GM12865 (cell line): ENCODE data around the gene LRRC2.

Experiments
- DNase-seq: peaks from one replicate; pipeline ENCODE4 v3.0.0; 2010; ENCODE audit warnings: low read depth
- H3K4me3 ChIP-seq: 2 replicates; pipeline ENCODE4 v1.5.1; 2011; ENCODE audit warnings: mild to moderate bottlenecking, low read depth, low read length, control low read depth
- CTCF ChIP-seq: IDR thresholded peaks from 2 replicates; pipeline ENCODE4 v1.5.1; 2011; ENCODE audit warnings: low read length, control low read depth, low read depth, inconsistent platforms; ENCODE audit not compliant: insufficient read depth; ENCODE audit errors: missing control alignments

Gene LRRC2

DNA sequence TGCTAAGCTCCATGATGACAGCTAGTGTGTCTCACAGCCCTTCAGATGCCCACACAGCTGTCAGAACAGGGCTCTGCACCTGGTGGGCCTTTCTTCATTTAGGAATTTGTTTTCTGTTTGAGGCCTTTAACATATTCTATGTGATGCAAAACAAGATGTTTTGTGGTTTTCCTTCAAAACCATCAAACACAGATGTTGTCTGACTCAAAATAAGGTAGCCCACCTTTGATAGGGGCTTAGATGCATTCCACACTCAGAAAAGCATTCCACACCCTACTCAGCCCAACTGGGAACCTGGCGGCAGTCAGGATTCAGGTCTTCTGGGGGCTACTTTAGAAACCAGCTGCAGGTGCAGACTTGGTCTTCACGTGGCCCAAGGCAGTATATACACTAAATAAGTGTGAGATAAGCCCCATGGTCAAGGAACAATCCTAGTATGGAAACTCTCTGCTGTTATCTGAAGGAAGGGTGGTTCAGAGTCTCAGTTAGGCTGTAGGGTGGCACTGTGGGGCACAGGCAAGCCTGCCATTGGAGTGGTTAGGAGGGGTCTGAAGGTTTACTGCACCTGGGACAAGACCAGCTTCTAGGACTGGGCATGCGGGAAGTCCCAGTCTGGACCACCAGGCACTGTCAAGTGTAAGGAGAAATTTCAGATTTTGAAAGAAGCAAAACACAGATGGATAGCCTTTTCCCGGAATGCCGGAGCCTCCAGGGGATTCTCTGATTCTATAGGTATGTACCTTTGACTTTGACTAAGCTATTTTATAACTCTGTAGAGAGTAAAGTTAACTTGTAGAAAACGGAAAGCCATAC lies 20.1 kb downstream of the LRRC2 start:
- no peak for TF ChIP-seq CTCF
- H3K4me3 ChIP-seq, result no peak overlapping the region
- no peak for DNase-seq

GRCh38 chr3:46544771-46545503 lies 21.2 kb downstream of the LRRC2 start:
- TF ChIP-seq CTCF, result no peak
- no peak for DNase-seq
- H3K4me3 ChIP-seq, result no peak overlapping the region

DNA sequence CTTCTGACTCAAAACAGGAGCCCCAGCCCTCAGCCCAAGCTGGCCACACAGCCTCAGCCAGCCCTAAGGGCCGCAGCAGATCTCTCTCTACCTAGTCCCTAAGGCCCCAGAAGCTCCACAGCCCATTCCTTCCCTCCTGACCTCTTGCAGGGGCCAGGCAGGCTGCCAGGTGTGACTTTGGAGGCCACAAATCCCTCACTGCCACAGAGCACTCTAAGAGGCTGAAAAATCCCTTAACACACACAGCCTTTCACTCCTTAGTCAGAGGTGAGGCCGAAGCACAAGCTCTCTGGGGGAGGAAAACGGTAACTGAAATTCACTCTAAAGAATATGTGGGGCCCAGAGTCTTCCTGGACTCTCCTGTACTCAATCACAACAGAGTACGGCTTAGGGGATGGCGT lies 23.3 kb downstream of the LRRC2 start:
- peak; percentile 30 for DNase-seq
- TF ChIP-seq CTCF, result no peak

DNA sequence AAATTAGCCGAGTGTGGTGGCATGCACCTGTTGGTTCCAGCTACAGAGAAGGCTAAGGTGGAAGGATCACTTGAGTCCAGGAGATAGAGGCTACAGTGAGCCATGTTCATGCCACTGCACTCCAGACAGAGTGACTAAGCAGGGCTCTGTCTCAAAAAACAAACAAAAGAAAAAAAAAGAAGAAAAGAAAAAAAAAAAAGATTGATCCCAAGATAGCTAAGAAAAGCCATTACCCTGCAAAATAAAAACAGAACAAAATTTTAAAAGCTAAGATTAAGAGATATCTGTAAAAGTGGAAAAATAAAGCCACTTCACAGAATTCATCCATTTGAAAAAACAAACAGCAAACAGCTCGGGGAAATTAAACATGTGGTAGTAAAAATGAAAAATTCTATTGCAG lies 23.8 kb downstream of the LRRC2 start:
- no peak for TF ChIP-seq CTCF
- no peak for DNase-seq
- H3K4me3 ChIP-seq, result no peak overlapping the region

More for the DNA sequence above, 23.3 kb downstream of the LRRC2 start:
- H3K4me3 ChIP-seq, result no peak overlapping the region

DNA sequence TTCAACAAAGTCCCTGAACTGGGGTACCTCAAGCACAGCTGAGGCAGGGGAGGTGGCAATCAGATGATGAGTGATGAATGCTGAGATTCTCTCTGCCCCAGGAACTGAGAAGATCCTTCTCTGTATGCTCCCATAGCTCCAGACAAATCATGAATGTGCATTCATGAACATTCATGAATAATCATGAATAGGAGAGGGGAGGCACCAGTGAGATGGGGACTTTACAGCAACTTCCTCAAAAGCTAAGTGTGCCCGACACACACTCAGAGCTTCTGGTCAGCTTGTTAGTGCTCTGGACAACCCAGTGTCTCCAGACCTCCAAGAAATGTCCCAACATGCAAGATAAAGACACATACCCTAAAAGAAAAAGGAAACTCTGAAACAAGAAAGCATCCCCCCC lies 24.3 kb downstream of the LRRC2 start:
- TF ChIP-seq CTCF, result no peak
- DNase-seq, result peak; percentile 38
- no peak overlapping the region for H3K4me3 ChIP-seq

- no peak overlapping the region for H3K4me3 ChIP-seq
- no peak for TF ChIP-seq CTCF
- no peak for DNase-seq
These were observed 25.6 kb downstream of the LRRC2 start for GRCh38 chr3:46540550-46540949.

- DNase-seq, result peak; percentile 44
- peak overlapping the region; percentile 27 for H3K4me3 ChIP-seq
- no peak for TF ChIP-seq CTCF
These were observed 26.6 kb downstream of the LRRC2 start for GRCh38 chr3:46539443-46540005.
